Chondrocyte (in vitro differentiated cells): ENCODE measurements around the gene EHD3. TPM values are rescaled to one million over a fixed set of nuclear protein-coding genes. Genes with fewer than 3 reads are reported as not detected.

Experiments used
- DNase-seq: peaks from one replicate; pipeline ENCODE4 v3.0.0; 2021; ENCODE audit warnings: mixed read lengths, low spot score
- H3K27ac Mint-ChIP-seq: one replicate; pipeline ENCODE4 v1.8.0; 2021; ENCODE audit warnings: mild to moderate bottlenecking, moderate library complexity, mixed read lengths; ENCODE audit not compliant: unreplicated experiment
- H3K27me3 Mint-ChIP-seq: 2 replicates; pipeline ENCODE4 v1.8.0; 2021; ENCODE audit warnings: low read depth, mixed read lengths
- H3K36me3 Mint-ChIP-seq: 2 replicates; pipeline ENCODE4 v1.8.0; 2021; ENCODE audit warnings: low read depth, mixed read lengths
- H3K4me1 Mint-ChIP-seq: 2 replicates; pipeline ENCODE4 v1.8.0; 2021; ENCODE audit warnings: low read depth, mild to moderate bottlenecking, mixed read lengths
- H3K4me3 Mint-ChIP-seq: one replicate; pipeline ENCODE4 v1.8.0; 2021; ENCODE audit warnings: mild to moderate bottlenecking, moderate library complexity, mixed read lengths; ENCODE audit not compliant: unreplicated experiment
- H3K9me3 Mint-ChIP-seq: 2 replicates; pipeline ENCODE4 v1.8.0; 2021; ENCODE audit warnings: low read depth, mixed read lengths
- CTCF ChIP-seq: fragments of 200-600 bp; sonication (generic); IDR thresholded peaks from 2 replicates; pipeline ENCODE4 v1.5.0; 2021; ENCODE audit warnings: antibody characterized with exemption, mild to moderate bottlenecking, moderate library complexity
- total RNA-seq: library from RNA; stranded (reverse); gene quantifications from 3 replicates; pipeline ENCODE4 v1.2.1, GENCODE V29; 2021

Gene EHD3
- total RNA-seq, 1 donor from 2014 or later = 24.0 TPM

GRCh38 chr2:31197166-31197565, 36.8 kb upstream of the EHD3 start:
- no peak for DNase-seq
- H3K27me3 Mint-ChIP-seq = peaks cover 13% of the 10 kb centered on the region
- H3K4me1 Mint-ChIP-seq = no peaks in the 10 kb centered on the region
- no peak for TF ChIP-seq CTCF
- peaks cover 3% of the 10 kb centered on the region for H3K9me3 Mint-ChIP-seq
- no peaks in the 10 kb centered on the region for H3K36me3 Mint-ChIP-seq
- no peak overlapping the region for H3K27ac Mint-ChIP-seq
- H3K4me3 Mint-ChIP-seq = no peak overlapping the region

GRCh38 chr2:31197669-31198068, 36.3 kb upstream of the EHD3 start:
- Mint-ChIP-seq H3K9me3 (peaks cover 3% of the 10 kb centered on the region), H3K36me3 (no peaks in the 10 kb centered on the region), H3K4me3 (no peak overlapping the region), H3K27me3 (peaks cover 16% of the 10 kb centered on the region), H3K4me1 (no peaks in the 10 kb centered on the region), H3K27ac (no peak overlapping the region)
- no peak for TF ChIP-seq CTCF
- DNase-seq = no peak

GRCh38 chr2:31199206-31199605, 34.7 kb upstream of the EHD3 start:
- no peaks in the 10 kb centered on the region for H3K36me3 Mint-ChIP-seq
- peaks cover 3% of the 10 kb centered on the region for H3K9me3 Mint-ChIP-seq
- H3K27ac Mint-ChIP-seq = no peak overlapping the region

GRCh38 chr2:31200972-31201371, 33.0 kb upstream of the EHD3 start:
- Mint-ChIP-seq H3K27me3 (peaks cover 31% of the 10 kb centered on the region), H3K4me1 (no peaks in the 10 kb centered on the region), H3K4me3 (no peak overlapping the region), H3K27ac (no peak overlapping the region), H3K36me3 (no peaks in the 10 kb centered on the region), H3K9me3 (peaks cover 3% of the 10 kb centered on the region)
- DNase-seq = no peak
- no peak for TF ChIP-seq CTCF

More at GRCh38 chr2:31199206-31199605, 34.7 kb upstream of the EHD3 start:
- Mint-ChIP-seq H3K27me3 (peaks cover 24% of the 10 kb centered on the region), H3K4me3 (no peak overlapping the region), H3K4me1 (no peaks in the 10 kb centered on the region)
- no peak for DNase-seq
- no peak for TF ChIP-seq CTCF

- H3K9me3 Mint-ChIP-seq = peaks cover 3% of the 10 kb centered on the region
- no peaks in the 10 kb centered on the region for H3K4me1 Mint-ChIP-seq
- DNase-seq = no peak
- TF ChIP-seq CTCF = no peak
- H3K27me3 Mint-ChIP-seq = peaks cover 31% of the 10 kb centered on the region
- no peak overlapping the region for H3K27ac Mint-ChIP-seq
- no peak overlapping the region for H3K4me3 Mint-ChIP-seq
- no peaks in the 10 kb centered on the region for H3K36me3 Mint-ChIP-seq
These were observed 31.9 kb upstream of the EHD3 start for GRCh38 chr2:31202041-31202440.
